Spleen (tissue), 7 donors: Measurements from ENCODE around the gene MYNN.

Experiments used
- POLR2A ChIP-seq, 3 donors: fragments of 450-650 bp; IDR thresholded peaks; one replicate each; pipeline ENCODE4 v1.5.1; 2017; ENCODE audit warnings: antibody characterized with exemption in 3 of 3, mild to moderate bottlenecking in 1 of 3
- TF ChIP-seq, protein P1 (sequence below), 11 experiments: fragments of 200-600 bp in 7 of 11; fragments of 450-650 bp in 4 of 11; sonication (generic) in 4 of 11; IDR thresholded peaks in 8 of 11; conservative IDR thresholded peaks in 3 of 11; 1 replicate in 7 of 11; 2 replicates in 4 of 11; pipeline versions ENCODE4 v1.4.0 to v1.8.0; 2016 to 2021; ENCODE audit warnings: antibody characterized with exemption in 11 of 11, inconsistent platforms in 4 of 11, mild to moderate bottlenecking in 1 of 11
- donor health status: DM: no; HTN: no; CAD: no; lungs with moderate emphysema.
- donor health status: DM: no; HTN: no; CAD: no.
- donor health status: DM: no; HTN: no; CAD: no.

DNA sequence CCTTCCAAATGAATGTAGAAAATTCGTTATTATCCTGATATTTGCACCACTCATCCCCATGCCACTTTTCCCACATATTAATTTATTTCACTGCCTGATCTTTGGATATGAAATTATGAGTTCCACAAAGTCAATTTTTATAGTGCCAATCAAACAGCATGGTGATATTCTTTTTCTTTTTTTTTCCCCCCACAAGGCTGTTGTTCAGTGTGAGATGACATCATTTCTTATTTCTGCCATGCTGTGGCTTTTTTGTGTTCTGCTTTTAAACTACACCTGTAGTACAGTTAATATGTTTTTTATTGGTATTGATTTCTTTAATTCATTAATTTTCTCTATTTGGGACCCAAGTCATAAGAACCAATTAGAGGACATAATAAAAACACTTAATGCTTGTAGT lies 14.6 kb downstream of the MYNN start:
- no peak for TF ChIP-seq POLR2A (IDR thresholded peaks at IDR 0.05)
- TF ChIP-seq, protein P1, sequence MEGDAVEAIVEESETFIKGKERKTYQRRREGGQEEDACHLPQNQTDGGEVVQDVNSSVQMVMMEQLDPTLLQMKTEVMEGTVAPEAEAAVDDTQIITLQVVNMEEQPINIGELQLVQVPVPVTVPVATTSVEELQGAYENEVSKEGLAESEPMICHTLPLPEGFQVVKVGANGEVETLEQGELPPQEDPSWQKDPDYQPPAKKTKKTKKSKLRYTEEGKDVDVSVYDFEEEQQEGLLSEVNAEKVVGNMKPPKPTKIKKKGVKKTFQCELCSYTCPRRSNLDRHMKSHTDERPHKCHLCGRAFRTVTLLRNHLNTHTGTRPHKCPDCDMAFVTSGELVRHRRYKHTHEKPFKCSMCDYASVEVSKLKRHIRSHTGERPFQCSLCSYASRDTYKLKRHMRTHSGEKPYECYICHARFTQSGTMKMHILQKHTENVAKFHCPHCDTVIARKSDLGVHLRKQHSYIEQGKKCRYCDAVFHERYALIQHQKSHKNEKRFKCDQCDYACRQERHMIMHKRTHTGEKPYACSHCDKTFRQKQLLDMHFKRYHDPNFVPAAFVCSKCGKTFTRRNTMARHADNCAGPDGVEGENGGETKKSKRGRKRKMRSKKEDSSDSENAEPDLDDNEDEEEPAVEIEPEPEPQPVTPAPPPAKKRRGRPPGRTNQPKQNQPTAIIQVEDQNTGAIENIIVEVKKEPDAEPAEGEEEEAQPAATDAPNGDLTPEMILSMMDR (IDR thresholded peaks at IDR 0.05 in 8 of 11, conservative IDR thresholded peaks at IDR 0.05 in 3 of 11): no peak
